ENCODE measurements around the gene TUBB2A. TPM values are rescaled to one million over a fixed set of nuclear protein-coding genes. Genes with fewer than 3 reads are reported as not detected.
"Not testable (repeated sequence)": the region's sequence is repeated elsewhere in the genome, so short reads cannot be mapped to it uniquely, and the experiment has no call there.

The TUBB2A gene
- total RNA-seq, 1 donor from 2014 or later = 73.6 TPM

DNA sequence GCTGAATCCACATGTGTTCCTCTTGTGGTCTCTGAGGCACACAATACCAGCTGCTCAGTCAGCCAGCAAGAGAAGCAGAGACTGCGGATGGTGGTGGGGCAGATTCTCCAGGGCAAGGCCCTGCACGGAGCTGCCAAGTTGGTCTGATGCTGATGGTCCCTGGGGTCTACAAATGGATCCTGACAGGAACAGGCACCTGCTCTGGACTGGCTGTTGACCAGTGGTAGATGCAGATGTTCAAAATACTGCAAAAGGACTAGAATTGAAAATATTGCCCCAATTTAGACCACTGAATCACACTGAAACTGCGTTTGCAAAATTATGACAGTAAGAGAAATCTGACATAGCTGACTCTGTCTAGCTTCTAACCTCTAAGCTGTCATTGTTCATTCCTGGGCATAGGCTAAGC, 29.6 kb upstream of the TUBB2A start:
- no peaks in the 10 kb centered on the region for H3K9me3 Mint-ChIP-seq (ENCODE audit: unreplicated experiment)
- peaks cover 14% of the 10 kb centered on the region for H3K4me1 Mint-ChIP-seq (ENCODE audit: unreplicated experiment)
- H3K36me3 Mint-ChIP-seq (ENCODE audit: low read depth, unreplicated experiment) = no peaks in the 10 kb centered on the region
- TF ChIP-seq CTCF (IDR thresholded peaks at IDR 0.05; ENCODE audit: unreplicated experiment) = no peak
- H3K4me3 Mint-ChIP-seq (ENCODE audit: unreplicated experiment) = no peak overlapping the region
- peaks cover 7% of the 10 kb centered on the region for H3K27me3 Mint-ChIP-seq (ENCODE audit: unreplicated experiment)
- no peak for DNase-seq (ENCODE audit: low spot score)
- no peak overlapping the region for H3K27ac Mint-ChIP-seq (ENCODE audit: unreplicated experiment)

- H3K27me3 Mint-ChIP-seq (ENCODE audit: unreplicated experiment) = peaks cover 19% of the 10 kb centered on the region
- peaks cover 11% of the 10 kb centered on the region for H3K4me1 Mint-ChIP-seq (ENCODE audit: unreplicated experiment)
- no peak overlapping the region for H3K4me3 Mint-ChIP-seq (ENCODE audit: unreplicated experiment)
- H3K27ac Mint-ChIP-seq (ENCODE audit: unreplicated experiment) = no peak overlapping the region
- no peak for DNase-seq (ENCODE audit: low spot score)
- no peak for TF ChIP-seq CTCF (IDR thresholded peaks at IDR 0.05; ENCODE audit: unreplicated experiment)
- H3K36me3 Mint-ChIP-seq (ENCODE audit: low read depth, unreplicated experiment) = no peaks in the 10 kb centered on the region
- no peaks in the 10 kb centered on the region for H3K9me3 Mint-ChIP-seq (ENCODE audit: unreplicated experiment)
Observed at GRCh38 chr6:3183066-3183465, 25.7 kb upstream of the TUBB2A start.

- Mint-ChIP-seq H3K4me3 (ENCODE audit: unreplicated experiment) (no peak overlapping the region), H3K27me3 (ENCODE audit: unreplicated experiment) (peaks cover 15% of the 10 kb centered on the region), H3K4me1 (ENCODE audit: unreplicated experiment) (peaks cover 11% of the 10 kb centered on the region), H3K27ac (ENCODE audit: unreplicated experiment) (no peak overlapping the region), H3K36me3 (ENCODE audit: low read depth, unreplicated experiment) (no peaks in the 10 kb centered on the region), H3K9me3 (ENCODE audit: unreplicated experiment) (no peaks in the 10 kb centered on the region)
- TF ChIP-seq CTCF (IDR thresholded peaks at IDR 0.05; ENCODE audit: unreplicated experiment) = no peak
- DNase-seq (ENCODE audit: low spot score) = no peak
Observed at GRCh38 chr6:3181105-3181504, 23.8 kb upstream of the TUBB2A start.

DNA sequence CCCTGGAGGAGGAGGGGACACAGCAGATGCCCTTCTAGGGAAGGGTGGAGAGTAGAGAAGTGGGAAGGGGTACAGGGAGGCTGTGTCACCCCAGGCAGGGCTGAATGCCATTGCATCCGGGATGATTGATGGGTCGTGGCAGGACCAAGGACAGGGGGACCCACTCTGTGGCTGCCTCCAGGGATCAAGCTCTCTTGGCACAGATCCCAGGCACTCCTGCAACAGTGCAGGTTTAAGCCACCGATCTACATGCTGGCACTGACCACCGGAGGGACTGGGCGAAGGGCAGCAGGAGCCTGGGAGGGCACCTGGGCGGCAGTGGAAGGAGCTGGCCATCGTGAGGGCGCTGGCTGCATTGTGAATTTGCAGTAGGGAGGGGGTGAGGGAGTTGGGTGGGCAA, 22.6 kb upstream of the TUBB2A start:
- not testable (repeated sequence) for H3K36me3 Mint-ChIP-seq (ENCODE audit: low read depth, unreplicated experiment); H3K4me3 Mint-ChIP-seq (ENCODE audit: unreplicated experiment); H3K27ac Mint-ChIP-seq (ENCODE audit: unreplicated experiment); H3K9me3 Mint-ChIP-seq (ENCODE audit: unreplicated experiment); DNase-seq (ENCODE audit: low spot score)
- Mint-ChIP-seq H3K27me3 (ENCODE audit: unreplicated experiment) (peaks cover 14% of the 10 kb centered on the region), H3K4me1 (ENCODE audit: unreplicated experiment) (peaks cover 11% of the 10 kb centered on the region)

DNA sequence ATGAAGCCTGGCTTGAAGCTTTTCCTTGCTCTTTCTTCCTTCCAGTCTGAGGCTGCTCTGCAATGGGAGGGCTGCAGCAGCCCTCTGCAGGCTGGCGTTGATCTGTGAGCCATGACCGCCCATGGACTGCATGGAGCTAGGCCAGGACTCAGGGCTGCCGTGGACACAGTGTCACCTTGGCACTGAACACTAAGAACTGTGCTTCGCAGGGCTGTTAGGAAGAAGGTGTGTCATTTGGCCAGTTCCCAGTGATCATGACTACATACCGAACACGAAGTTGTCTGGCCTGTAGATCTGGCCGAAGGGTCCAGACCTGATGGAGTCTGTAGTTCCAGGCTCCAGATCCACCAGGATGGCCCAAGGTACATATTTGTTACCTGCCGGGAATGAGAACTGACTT, 21.3 kb upstream of the TUBB2A start:
- not testable (repeated sequence) for DNase-seq (ENCODE audit: low spot score); H3K27ac Mint-ChIP-seq (ENCODE audit: unreplicated experiment); H3K4me1 Mint-ChIP-seq (ENCODE audit: unreplicated experiment); H3K4me3 Mint-ChIP-seq (ENCODE audit: unreplicated experiment); H3K36me3 Mint-ChIP-seq (ENCODE audit: low read depth, unreplicated experiment); H3K9me3 Mint-ChIP-seq (ENCODE audit: unreplicated experiment)
- H3K27me3 Mint-ChIP-seq (ENCODE audit: unreplicated experiment) = peaks cover 14% of the 10 kb centered on the region

GRCh38 chr6:3176562-3177355, 19.4 kb upstream of the TUBB2A start:
- H3K9me3 Mint-ChIP-seq (ENCODE audit: unreplicated experiment) = no peaks in the 10 kb centered on the region

More at GRCh38 chr6:3176562-3177355, 19.4 kb upstream of the TUBB2A start:
- DNase-seq (ENCODE audit: low spot score) = no peak
- Mint-ChIP-seq H3K27ac (ENCODE audit: unreplicated experiment) (no peak overlapping the region), H3K27me3 (ENCODE audit: unreplicated experiment) (peaks cover 16% of the 10 kb centered on the region), H3K4me1 (ENCODE audit: unreplicated experiment) (no peaks in the 10 kb centered on the region), H3K36me3 (ENCODE audit: low read depth, unreplicated experiment) (peaks cover 4% of the 10 kb centered on the region), H3K4me3 (ENCODE audit: unreplicated experiment) (no peak overlapping the region)
- TF ChIP-seq CTCF (IDR thresholded peaks at IDR 0.05; ENCODE audit: unreplicated experiment) = no peak

Measured in endothelial cell (in vitro differentiated cells).